OCI-LY1 (cell line): ENCODE results near the gene PAQR8.
"Not testable (repeated sequence)": the region's sequence is repeated elsewhere in the genome, so short reads cannot be mapped to it uniquely, and the experiment has no call there.

Source experiments
- H2AFZ ChIP-seq: fragments of 200-600 bp; sonication (generic), shearing (Covaris generic); 2 replicates; pipeline ENCODE4 v1.6.0; 2014; ENCODE audit warnings: antibody characterized with exemption, mild to moderate bottlenecking, low read length
- H3F3A ChIP-seq: fragments of 200-600 bp; sonication (generic), shearing (Covaris generic); 2 replicates; pipeline ENCODE4 v1.6.0; 2014; ENCODE audit warnings: mild to moderate bottlenecking, antibody characterized with exemption, low read length, moderate library complexity; ENCODE audit not compliant: insufficient read depth
- H3K27ac ChIP-seq: fragments of 200-600 bp; sonication (generic); 2 replicates; pipeline ENCODE4 v1.5.1; 2014; ENCODE audit warnings: low read length, mixed run types, mild to moderate bottlenecking, low read depth; ENCODE audit not compliant: poor library complexity, severe bottlenecking
- H3K27me3 ChIP-seq: fragments of 200-600 bp; sonication (generic); 2 replicates; pipeline ENCODE4 v1.6.0; 2014; ENCODE audit warnings: antibody characterized with exemption, mild to moderate bottlenecking, low read length, moderate library complexity; ENCODE audit not compliant: insufficient read depth
- H3K36me3 ChIP-seq: fragments of 200-600 bp; sonication (generic); 2 replicates; pipeline ENCODE4 v1.6.1; 2014; ENCODE audit warnings: mild to moderate bottlenecking, antibody characterized with exemption, low read length, moderate library complexity, mixed read lengths; ENCODE audit not compliant: insufficient read depth
- H3K4me1 ChIP-seq: fragments of 200-600 bp; sonication (generic); 2 replicates; pipeline ENCODE4 v1.5.1; 2014; ENCODE audit warnings: mild to moderate bottlenecking, low read length, moderate library complexity; ENCODE audit not compliant: insufficient read depth, severe bottlenecking
- H3K4me2 ChIP-seq: fragments of 200-600 bp; sonication (generic), shearing (Covaris generic); 2 replicates; pipeline ENCODE4 v1.6.1; 2014; ENCODE audit warnings: low read length
- H3K4me3 ChIP-seq: fragments of 200-600 bp; sonication (generic); 2 replicates; pipeline ENCODE4 v1.5.1; 2014; ENCODE audit warnings: low read length, low read depth, mild to moderate bottlenecking, mixed read lengths; ENCODE audit not compliant: poor library complexity, severe bottlenecking
- H3K79me2 ChIP-seq: fragments of 200-600 bp; shearing (Covaris generic); 2 replicates; pipeline ENCODE4 v1.6.1; 2016; ENCODE audit warnings: mixed run types, low read length, mixed read lengths; ENCODE audit not compliant: insufficient read depth
- H3K9ac ChIP-seq: fragments of 200-600 bp; sonication (generic), shearing (Covaris generic); 2 replicates; pipeline ENCODE4 v1.6.1; 2014; ENCODE audit warnings: mild to moderate bottlenecking, low read length, mixed read lengths
- H3K9me2 ChIP-seq: fragments of 200-600 bp; sonication (generic), shearing (Covaris generic); 2 replicates; pipeline ENCODE4 v1.6.1; 2014; ENCODE audit warnings: low read depth, mild to moderate bottlenecking, low read length, mixed read lengths
- H3K9me3 ChIP-seq: fragments of 200-600 bp; shearing (Covaris generic); 2 replicates; pipeline ENCODE4 v1.6.1; 2014; ENCODE audit warnings: low read length, mixed read lengths
- H4K20me1 ChIP-seq: fragments of 200-600 bp; sonication (generic), shearing (Covaris generic); 2 replicates; pipeline ENCODE4 v1.6.0; 2016; ENCODE audit warnings: mild to moderate bottlenecking, low read length; ENCODE audit not compliant: insufficient read depth
- CTCF ChIP-seq: fragments of 200-600 bp; sonication (generic), shearing (Covaris generic); IDR thresholded peaks from 2 replicates; pipeline ENCODE4 v1.5.1; 2017; ENCODE audit warnings: mild to moderate bottlenecking, antibody characterized with exemption, low read length, moderate library complexity, mixed read lengths
- EZH2 ChIP-seq: fragments of 200-600 bp; sonication (generic), shearing (Covaris generic); IDR thresholded peaks from 2 replicates; pipeline ENCODE4 v1.8.0; 2017; ENCODE audit warnings: borderline replicate concordance, mixed run types, mild to moderate bottlenecking, antibody characterized with exemption, low read length, moderate library complexity, mixed read lengths

Gene PAQR8

DNA sequence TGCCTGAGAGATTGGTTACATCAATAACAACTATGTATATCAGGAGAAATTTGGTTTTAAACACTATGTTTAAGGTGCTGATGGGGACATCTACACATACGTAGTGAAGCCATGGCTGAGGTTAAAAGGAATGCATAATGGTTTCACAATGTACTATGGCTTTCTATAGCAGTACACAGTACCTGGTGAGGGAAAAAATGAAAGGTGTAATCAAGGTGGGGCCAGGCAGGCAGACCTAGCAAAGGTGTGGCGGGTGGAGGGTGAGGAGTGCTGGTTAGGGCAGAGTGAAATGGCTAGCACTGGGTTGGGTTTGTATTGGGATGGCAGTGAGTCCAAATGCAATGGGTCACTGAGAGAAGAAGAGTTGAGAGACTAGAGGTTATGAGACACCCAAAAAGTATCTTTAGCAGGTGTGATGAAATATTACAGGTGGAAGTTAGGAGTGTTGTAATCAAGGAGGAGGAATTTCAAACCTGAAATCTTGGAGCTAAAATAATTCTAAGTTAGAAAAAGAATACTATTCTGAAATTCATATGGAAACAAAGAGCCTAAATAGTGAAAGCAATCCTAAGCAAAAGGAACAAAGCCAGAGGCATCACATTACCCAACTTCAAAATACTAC lies 22.3 kb downstream of the PAQR8 start:
- Histone ChIP-seq H3K36me3 (no peaks in the 10 kb centered on the region; the same call in 1 of the 2 replicates), H3K79me2 (no peaks in the 10 kb centered on the region), H3K27me3 (no peaks in the 10 kb centered on the region), H3F3A (no peaks in the 10 kb centered on the region), H4K20me1 (no peaks in the 10 kb centered on the region), H3K4me3 (no peak overlapping the region), H3K9ac (no peak overlapping the region), H2AFZ (no peak overlapping the region), H3K27ac (no peak overlapping the region), H3K9me3 (no peaks in the 10 kb centered on the region), H3K4me1 (peaks cover 5% of the 10 kb centered on the region), H3K9me2 (no peaks in the 10 kb centered on the region), H3K4me2 (no peak overlapping the region)
- TF ChIP-seq CTCF = no peak
- no peak for TF ChIP-seq EZH2

- Histone ChIP-seq H2AFZ (no peak overlapping the region), H3K4me3 (no peak overlapping the region), H3K9ac (no peak overlapping the region), H3K27me3 (no peaks in the 10 kb centered on the region), H3F3A (no peaks in the 10 kb centered on the region), H3K9me2 (no peaks in the 10 kb centered on the region), H3K27ac (no peak overlapping the region), H3K36me3 (no peaks in the 10 kb centered on the region; the same call in 1 of the 2 replicates), H3K4me1 (peaks cover 13% of the 10 kb centered on the region), H4K20me1 (no peaks in the 10 kb centered on the region), H3K4me2 (no peak overlapping the region), H3K79me2 (no peaks in the 10 kb centered on the region), H3K9me3 (no peaks in the 10 kb centered on the region)
- TF ChIP-seq EZH2 (no peak), CTCF (no peak)
Measured at GRCh38 chr6:52385074-52385473, 23.1 kb downstream of the PAQR8 start.

DNA sequence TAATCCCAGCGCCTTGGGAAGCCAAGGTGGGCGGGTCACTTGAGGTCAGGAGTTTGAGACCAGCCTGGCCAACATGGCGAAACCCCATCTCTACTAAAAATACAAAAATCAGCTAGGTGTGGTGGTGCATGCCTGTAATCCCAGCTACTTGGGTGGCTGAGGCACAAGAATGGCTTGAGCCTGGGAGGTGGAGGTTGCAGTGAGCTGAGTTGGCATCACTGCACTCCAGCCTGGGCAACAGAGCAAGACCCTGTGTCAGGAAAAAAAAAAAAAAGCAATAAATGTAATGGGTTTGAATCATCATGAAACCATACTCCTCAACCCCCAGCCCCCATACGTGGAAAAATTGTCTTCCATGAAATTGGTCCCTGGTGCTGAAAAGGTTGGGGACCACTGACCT lies 26.2 kb downstream of the PAQR8 start:
- peaks cover 25% of the 10 kb centered on the region for H3K4me1 ChIP-seq
- not testable (repeated sequence) for H3K27ac ChIP-seq, H3K9me3 ChIP-seq, H3F3A ChIP-seq, H3K4me3 ChIP-seq, H3K9ac ChIP-seq, H3K79me2 ChIP-seq, H3K27me3 ChIP-seq, H4K20me1 ChIP-seq, H2AFZ ChIP-seq, H3K36me3 ChIP-seq, H3K9me2 ChIP-seq, H3K4me2 ChIP-seq

GRCh38 chr6:52388790-52389189 lies 26.8 kb downstream of the PAQR8 start:
- no peaks in the 10 kb centered on the region for H3K9me2 ChIP-seq
- H2AFZ ChIP-seq = no peak overlapping the region
- H3K79me2 ChIP-seq = no peaks in the 10 kb centered on the region
- no peaks in the 10 kb centered on the region for H3F3A ChIP-seq
- peak overlapping the region; percentile 87 for H3K27ac ChIP-seq
- no peaks in the 10 kb centered on the region; the same call in 1 of the 2 replicates for H3K36me3 ChIP-seq
- TF ChIP-seq EZH2 = no peak
- no peak for TF ChIP-seq CTCF
- no peak overlapping the region; the same call in 1 of the 2 replicates for H3K4me2 ChIP-seq
- no peaks in the 10 kb centered on the region for H4K20me1 ChIP-seq
- no peak overlapping the region for H3K4me3 ChIP-seq
- H3K27me3 ChIP-seq = no peaks in the 10 kb centered on the region
- no peak overlapping the region for H3K9ac ChIP-seq
- H3K4me1 ChIP-seq = peaks cover 28% of the 10 kb centered on the region
- no peaks in the 10 kb centered on the region for H3K9me3 ChIP-seq
